LNCaP clone FGC (cell line): ENCODE measurements around the gene SAYSD1.

ENCODE experiments used
- DNase-seq: peaks from one replicate; pipeline ENCODE4 v3.0.0-alpha.2; 2011; ENCODE audit warnings: low read depth
- H3K4me3 ChIP-seq: 2 replicates; pipeline ENCODE4 v1.5.1; 2011; ENCODE audit warnings: mild to moderate bottlenecking, low read depth, low read length, control low read depth
- CTCF ChIP-seq: IDR thresholded peaks from 2 replicates; pipeline ENCODE4 v1.5.1; 2012; ENCODE audit warnings: mild to moderate bottlenecking; ENCODE audit not compliant: control insufficient read depth, insufficient read depth; ENCODE audit errors: extremely low read depth

Gene SAYSD1

GRCh38 chr6:39075010-39075686 lies 39.8 kb downstream of the SAYSD1 start:
- no peak for DNase-seq
- no peak overlapping the region for H3K4me3 ChIP-seq
- TF ChIP-seq CTCF: no peak

DNA sequence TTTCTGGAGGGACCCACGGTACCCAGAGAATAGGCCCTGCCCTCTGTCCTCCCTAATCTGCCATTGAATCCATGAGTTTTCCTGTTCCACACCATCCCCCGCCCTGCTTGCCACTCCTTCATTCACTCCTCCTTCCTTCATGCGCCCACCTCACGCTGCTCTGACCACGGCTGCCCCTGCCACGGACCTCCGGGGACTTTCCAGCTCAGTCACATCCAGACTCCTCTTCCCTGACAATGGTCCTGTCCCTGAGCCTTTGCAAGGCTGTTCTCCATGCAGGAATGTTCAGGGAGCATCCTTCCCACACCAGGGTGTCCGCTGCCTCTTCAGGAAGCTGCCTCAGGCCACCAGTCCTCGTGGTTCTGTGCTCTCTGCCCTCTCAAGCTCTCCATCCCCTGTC lies 40.5 kb downstream of the SAYSD1 start:
- no peak overlapping the region for H3K4me3 ChIP-seq
- TF ChIP-seq CTCF: no peak
- no peak for DNase-seq

- DNase-seq: no peak
- H3K4me3 ChIP-seq: no peak overlapping the region
- TF ChIP-seq CTCF: no peak
Observed at GRCh38 chr6:39073471-39074355, 41.3 kb downstream of the SAYSD1 start.

DNA sequence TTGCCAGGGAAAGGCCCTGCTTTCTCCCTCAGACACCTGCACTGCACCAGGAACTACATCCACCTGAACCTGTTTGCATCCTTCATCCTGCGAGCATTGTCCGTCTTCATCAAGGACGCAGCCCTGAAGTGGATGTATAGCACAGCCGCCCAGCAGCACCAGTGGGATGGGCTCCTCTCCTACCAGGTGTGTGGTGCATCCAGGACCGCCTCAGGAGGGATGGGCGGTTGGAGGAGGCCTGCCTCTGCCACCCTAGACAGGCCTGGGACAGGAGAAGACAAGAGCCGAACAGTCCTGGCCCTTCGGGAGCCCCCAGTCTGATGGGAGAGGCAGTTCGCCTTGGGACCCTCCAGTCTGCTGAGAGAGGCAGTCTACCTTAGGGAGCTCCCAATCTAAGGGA lies 42.2 kb downstream of the SAYSD1 start:
- DNase-seq: no peak
- no peak for TF ChIP-seq CTCF
- no peak overlapping the region for H3K4me3 ChIP-seq

- DNase-seq: no peak
- no peak for TF ChIP-seq CTCF
- H3K4me3 ChIP-seq: no peak overlapping the region
Observed at GRCh38 chr6:39068391-39068790, 46.6 kb downstream of the SAYSD1 start.

GRCh38 chr6:39065561-39065960 lies 49.4 kb downstream of the SAYSD1 start:
- TF ChIP-seq CTCF: no peak
- no peak overlapping the region for H3K4me3 ChIP-seq
- DNase-seq: no peak

- H3K4me3 ChIP-seq: no peak overlapping the region
- DNase-seq: no peak
- no peak for TF ChIP-seq CTCF
Observed at GRCh38 chr6:39063526-39063925, 51.5 kb downstream of the SAYSD1 start.
